DND-41 (cell line): ENCODE data around the gene BST1.

Experiments
- ATAC-seq: fragments of 200-7000 bp; cut with Tn5 transposase; 3 replicates; pipeline ENCODE4 v1.9.1; 2021; ENCODE audit warnings: low read depth; ENCODE audit not compliant: insufficient read depth
- DNase-seq: peaks from one replicate; pipeline ENCODE4 v3.0.0-alpha.2; 2020
- H2AFZ ChIP-seq: 2 replicates; pipeline ENCODE4 v1.6.0; 2012; ENCODE audit warnings: low read depth, low read length
- H3K27ac ChIP-seq: 2 replicates; pipeline ENCODE4 v1.5.1; 2012; ENCODE audit warnings: low read length, inconsistent platforms
- H3K27me3 ChIP-seq: fragments of 200-600 bp; sonication (generic); 2 replicates; pipeline ENCODE4 v1.6.0; 2012; ENCODE audit warnings: low read length, mild to moderate bottlenecking, inconsistent platforms; ENCODE audit not compliant: insufficient read depth, poor library complexity
- H3K36me3 ChIP-seq: 2 replicates; pipeline ENCODE4 v1.5.1; 2012; ENCODE audit warnings: low read length, inconsistent platforms; ENCODE audit not compliant: insufficient read depth
- H3K4me1 ChIP-seq: 2 replicates; pipeline ENCODE4 v1.5.1; 2012; ENCODE audit warnings: mild to moderate bottlenecking, low read length; ENCODE audit not compliant: insufficient read depth
- H3K4me2 ChIP-seq: 2 replicates; pipeline ENCODE4 v1.6.0; 2012; ENCODE audit warnings: mild to moderate bottlenecking, moderate library complexity, low read length, inconsistent platforms; ENCODE audit not compliant: insufficient read depth
- H3K4me3 ChIP-seq, 2 experiments: fragments of 200-600 bp in 1 of 2; shearing (Covaris generic) in 1 of 2; 2 replicates each; pipeline ENCODE4 v1.5.1; 2012 to 2016; ENCODE audit warnings: inconsistent platforms in 2 of 2, low read length in 2 of 2, mild to moderate bottlenecking in 2 of 2, low read depth in 1 of 2, moderate library complexity in 1 of 2
- H3K79me2 ChIP-seq: 2 replicates; pipeline ENCODE4 v1.6.0; 2012; ENCODE audit warnings: low read length, inconsistent platforms; ENCODE audit not compliant: insufficient read depth
- H3K9ac ChIP-seq: 2 replicates; pipeline ENCODE4 v1.6.0; 2012; ENCODE audit warnings: low read depth, mild to moderate bottlenecking, inconsistent platforms, low read length, moderate library complexity
- H3K9me3 ChIP-seq: 2 replicates; pipeline ENCODE4 v1.5.1; 2012; ENCODE audit warnings: low read length, moderate library complexity, mild to moderate bottlenecking, inconsistent platforms; ENCODE audit not compliant: insufficient read depth, severe bottlenecking
- H4K20me1 ChIP-seq: 2 replicates; pipeline ENCODE4 v1.6.0; 2012; ENCODE audit warnings: low read length; ENCODE audit not compliant: insufficient read depth
- EZH2 ChIP-seq: IDR thresholded peaks from 3 replicates; pipeline ENCODE4 v1.6.1; 2012; ENCODE audit warnings: borderline replicate concordance, low read depth, mild to moderate bottlenecking, moderate library complexity, low read length, inconsistent platforms; ENCODE audit not compliant: severe bottlenecking
- TF ChIP-seq, protein P1 (sequence below): IDR thresholded peaks from 2 replicates; pipeline ENCODE4 v1.5.1; 2012; ENCODE audit warnings: borderline replicate concordance, low read length, moderate library complexity, mild to moderate bottlenecking; ENCODE audit not compliant: poor library complexity, severe bottlenecking; ENCODE audit errors: extremely low read depth

The BST1 gene

GRCh38 chr4:15659768-15660570, 42.9 kb upstream of the BST1 start:
- no peaks in the 10 kb centered on the region for H3K27me3 ChIP-seq
- no peaks in the 10 kb centered on the region for H4K20me1 ChIP-seq
- no peak overlapping the region for H3K9ac ChIP-seq
- no peak overlapping the region for H3K4me2 ChIP-seq
- H3K4me3 ChIP-seq: no peak overlapping the region
- DNase-seq (no peak), ATAC-seq (no peak)
- no peaks in the 10 kb centered on the region for H3K9me3 ChIP-seq
- H3K36me3 ChIP-seq: no peaks in the 10 kb centered on the region; the same call in 1 of the 2 replicates
- H3K4me1 ChIP-seq: peaks cover 12% of the 10 kb centered on the region
- H3K79me2 ChIP-seq: peaks cover 10% of the 10 kb centered on the region
- no peak for TF ChIP-seq EZH2
- TF ChIP-seq, protein P1, sequence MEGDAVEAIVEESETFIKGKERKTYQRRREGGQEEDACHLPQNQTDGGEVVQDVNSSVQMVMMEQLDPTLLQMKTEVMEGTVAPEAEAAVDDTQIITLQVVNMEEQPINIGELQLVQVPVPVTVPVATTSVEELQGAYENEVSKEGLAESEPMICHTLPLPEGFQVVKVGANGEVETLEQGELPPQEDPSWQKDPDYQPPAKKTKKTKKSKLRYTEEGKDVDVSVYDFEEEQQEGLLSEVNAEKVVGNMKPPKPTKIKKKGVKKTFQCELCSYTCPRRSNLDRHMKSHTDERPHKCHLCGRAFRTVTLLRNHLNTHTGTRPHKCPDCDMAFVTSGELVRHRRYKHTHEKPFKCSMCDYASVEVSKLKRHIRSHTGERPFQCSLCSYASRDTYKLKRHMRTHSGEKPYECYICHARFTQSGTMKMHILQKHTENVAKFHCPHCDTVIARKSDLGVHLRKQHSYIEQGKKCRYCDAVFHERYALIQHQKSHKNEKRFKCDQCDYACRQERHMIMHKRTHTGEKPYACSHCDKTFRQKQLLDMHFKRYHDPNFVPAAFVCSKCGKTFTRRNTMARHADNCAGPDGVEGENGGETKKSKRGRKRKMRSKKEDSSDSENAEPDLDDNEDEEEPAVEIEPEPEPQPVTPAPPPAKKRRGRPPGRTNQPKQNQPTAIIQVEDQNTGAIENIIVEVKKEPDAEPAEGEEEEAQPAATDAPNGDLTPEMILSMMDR: no peak
- no peak overlapping the region for H3K27ac ChIP-seq
- no peak overlapping the region for H2AFZ ChIP-seq

GRCh38 chr4:15665753-15666365, 37.0 kb upstream of the BST1 start:
- Histone ChIP-seq H4K20me1 (no peaks in the 10 kb centered on the region), H3K27me3 (no peaks in the 10 kb centered on the region), H3K79me2 (peaks cover 7% of the 10 kb centered on the region), H2AFZ (no peak overlapping the region), H3K4me1 (no peaks in the 10 kb centered on the region), H3K9me3 (no peaks in the 10 kb centered on the region), H3K4me3 (no peak overlapping the region), H3K4me2 (no peak overlapping the region), H3K9ac (no peak overlapping the region), H3K27ac (no peak overlapping the region), H3K36me3 (peaks cover 13% of the 10 kb centered on the region; the same call in 1 of the 2 replicates)
- DNase-seq (no peak), ATAC-seq (peak; percentile 29; the same call in 1 of the 3 replicates)
- TF ChIP-seq EZH2: no peak
- TF ChIP-seq, protein P1: no peak

DNA sequence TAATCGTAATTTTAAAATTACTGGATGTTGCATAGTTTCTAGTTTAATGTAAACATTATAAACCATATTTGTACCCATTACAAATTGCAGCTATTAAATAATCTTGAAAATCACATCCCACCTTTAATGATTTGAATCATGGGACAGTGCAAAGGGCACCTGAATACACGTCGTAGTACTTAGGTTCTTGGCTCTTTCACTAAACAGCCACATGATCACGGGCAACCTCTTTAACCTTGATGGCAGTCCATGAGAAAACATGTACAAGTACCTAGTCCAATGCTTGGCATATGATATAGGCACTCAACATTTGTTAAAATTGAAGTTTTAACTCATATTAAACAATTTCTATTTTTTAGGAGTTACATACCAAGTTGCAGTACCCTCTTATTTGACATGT, 35.9 kb upstream of the BST1 start:
- Histone ChIP-seq H2AFZ (no peak overlapping the region), H3K4me2 (no peak overlapping the region), H3K27ac (no peak overlapping the region), H3K9me3 (no peaks in the 10 kb centered on the region), H3K79me2 (peaks cover 15% of the 10 kb centered on the region), H3K4me1 (no peaks in the 10 kb centered on the region), H4K20me1 (0 out of 2 replicates have a peak, but pooled peaks cover under 1% of the 10 kb centered on the region), H3K27me3 (no peaks in the 10 kb centered on the region), H3K36me3 (peaks cover 16% of the 10 kb centered on the region), H3K9ac (no peak overlapping the region), H3K4me3 (no peak overlapping the region)
- TF ChIP-seq, protein P1: no peak
- no peak for TF ChIP-seq EZH2
- ATAC-seq (no peak), DNase-seq (no peak)
